Measurements from ENCODE around the gene PDZD7. TPM values are rescaled to one million over a fixed set of nuclear protein-coding genes. Genes with fewer than 3 reads are reported as not detected.

Gene PDZD7
- total RNA-seq, 2 donors from 2014 or later: 0.12 to 0.44 TPM

DNA sequence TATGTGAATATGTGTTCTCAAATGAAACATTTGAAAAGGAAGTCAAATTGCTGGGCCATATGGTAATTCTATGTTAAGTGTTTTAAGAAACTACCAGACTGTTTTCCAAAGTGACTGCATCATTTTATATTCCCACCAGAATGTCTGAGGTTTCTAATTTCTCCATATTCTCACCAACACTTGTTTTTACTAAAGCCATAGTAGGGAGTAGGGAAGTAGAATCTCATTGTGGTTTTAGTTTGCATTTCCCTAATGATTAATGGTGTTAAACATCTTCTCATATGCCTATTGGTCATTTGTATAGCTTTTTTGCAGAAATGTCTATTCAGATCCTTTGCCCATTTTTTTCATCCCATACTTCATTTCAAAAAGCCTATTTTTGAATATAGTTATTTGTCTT is 70.7 kb downstream of the PDZD7 start:
- no peak overlapping the region for H3K4me3 Mint-ChIP-seq
- H3K27ac Mint-ChIP-seq: no peak overlapping the region
- ATAC-seq (replicated peaks in 1 of 2): no peak
- no peaks in the 10 kb centered on the region for H3K9me3 Mint-ChIP-seq
- peaks cover 5% of the 10 kb centered on the region for H3K4me1 Mint-ChIP-seq (ENCODE audit: low read depth)
- no peaks in the 10 kb centered on the region for H3K27me3 Mint-ChIP-seq (ENCODE audit: low read depth)
- H3K36me3 Mint-ChIP-seq (ENCODE audit: insufficient read depth in 2 of 2): peaks cover 8 to 27% of the 10 kb centered on the region in 2 donors
- no peak for DNase-seq

Other genes with a start within 250 kb of the PDZD7 start
- 10 to 100 TPM; 47.4 to 52.6 TPM for gene SLF2, start 118.2 kb downstream of the PDZD7 start, total RNA-seq
- under 1 TPM; 0.53 to 0.79 TPM for gene SEMA4G, start 61.6 kb downstream of the PDZD7 start, total RNA-seq
- 10 to 100 TPM; 38.2 to 41.7 TPM for gene MRPL43, start 43.6 kb downstream of the PDZD7 start, total RNA-seq
- gene TWNK, start 43.6 kb downstream of the PDZD7 start, total RNA-seq: 10 to 100 TPM; 12.0 to 12.3 TPM
- gene LZTS2, start 31.3 kb downstream of the PDZD7 start, total RNA-seq: 10 to 100 TPM; 12.0 to 14.1 TPM
- 10 to 100 TPM; 23.5 to 24.2 TPM for gene SFXN3, start 105 bp upstream of the PDZD7 start, total RNA-seq
- under 1 TPM; 0.49 to 0.53 TPM for gene KAZALD1, start 30.9 kb upstream of the PDZD7 start, total RNA-seq
- not detected for gene TLX1, start 100.2 kb upstream of the PDZD7 start, total RNA-seq
- not detected for gene LBX1, start 198.3 kb upstream of the PDZD7 start, total RNA-seq